NCI-H1417 treated with DMSO at 0.1 percent for 48 hours (cell line): Measurements from ENCODE around the gene SAXO1.

ENCODE experiments used
- DNase-seq: peaks from one replicate; lab custom pipeline; 2025; lab: John Stamatoyannopoulos, UW

The SAXO1 gene

GRCh38 chr9:18910916-18911315 is 122.1 kb downstream of the SAXO1 start:
- DNase-seq = no peak

GRCh38 chr9:18910435-18910834 is 122.6 kb downstream of the SAXO1 start:
- no peak for DNase-seq

GRCh38 chr9:18909140-18910018 is 123.6 kb downstream of the SAXO1 start:
- DNase-seq = no peak

- no peak for DNase-seq
Observed at GRCh38 chr9:18907927-18908625, 124.9 kb downstream of the SAXO1 start.

GRCh38 chr9:18906656-18907395 is 126.2 kb downstream of the SAXO1 start:
- no peak for DNase-seq

- DNase-seq = no peak
Observed at GRCh38 chr9:18905883-18906629, 127.0 kb downstream of the SAXO1 start.

GRCh38 chr9:18905028-18905882 is 127.8 kb downstream of the SAXO1 start:
- DNase-seq = no peak

GRCh38 chr9:18903450-18903849 is 129.6 kb downstream of the SAXO1 start:
- DNase-seq = no peak

GRCh38 chr9:18896531-18897179 is 136.4 kb downstream of the SAXO1 start:
- no peak for DNase-seq

- DNase-seq = no peak
Observed at GRCh38 chr9:18896004-18896403, 137.0 kb downstream of the SAXO1 start.

GRCh38 chr9:18893491-18893890 is 139.5 kb downstream of the SAXO1 start:
- no peak for DNase-seq

GRCh38 chr9:18893046-18893445 is 140.0 kb downstream of the SAXO1 start:
- no peak for DNase-seq

- DNase-seq = no peak
Observed at GRCh38 chr9:18891946-18892670, 140.9 kb downstream of the SAXO1 start.

- no peak for DNase-seq
Observed at GRCh38 chr9:18890372-18890771, 142.6 kb downstream of the SAXO1 start.

- DNase-seq = no peak
Observed at GRCh38 chr9:18889550-18889949, 143.5 kb downstream of the SAXO1 start.

- no peak for DNase-seq
Observed at GRCh38 chr9:18888290-18888689, 144.7 kb downstream of the SAXO1 start.

- no peak for DNase-seq
Observed at GRCh38 chr9:18887546-18887945, 145.5 kb downstream of the SAXO1 start.

- DNase-seq = no peak
Observed at GRCh38 chr9:18881758-18882157, 151.3 kb downstream of the SAXO1 start.

GRCh38 chr9:18877984-18878383 is 155.0 kb downstream of the SAXO1 start:
- DNase-seq = no peak
